Measurements from ENCODE around the gene GAPDHS. TPM values are rescaled to one million over a fixed set of nuclear protein-coding genes. Genes with fewer than 3 reads are reported as not detected.

GAPDHS gene
- total and polyA plus RNA-seq, 2 donors (not counting 1 experiment from before 2014, with no cell fraction given), result not detected

DNA sequence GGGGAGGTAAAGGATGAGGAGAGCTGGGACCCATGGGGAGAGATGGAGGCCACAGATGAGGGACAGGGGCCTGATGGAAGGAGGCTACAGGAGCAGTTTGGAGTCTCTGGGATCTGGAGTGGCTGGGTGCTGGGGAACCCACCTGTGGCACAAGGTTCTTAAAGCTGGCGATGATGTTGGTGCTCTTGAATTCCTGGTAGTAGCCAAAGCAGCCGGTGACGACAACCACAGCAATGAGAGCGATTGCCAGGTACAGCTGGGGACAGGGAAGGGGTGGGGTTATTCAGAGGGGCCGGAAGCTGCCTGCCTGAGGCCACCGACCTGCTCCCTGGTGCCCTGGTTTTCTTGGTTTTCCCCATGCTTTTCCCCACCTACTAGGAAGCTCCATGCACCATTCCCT lies 27.4 kb downstream of the GAPDHS start:
- Histone ChIP-seq H3K79me2 (ENCODE audit: control insufficient read depth, insufficient read depth, low read length) (no peaks in the 10 kb centered on the region), H3K27ac (ENCODE audit: low read length in 2 of 2) (no peak overlapping the region), H3K27me3 (replicated peaks in 1 of 4; ENCODE audit: control extremely low read depth in 1 of 4, control insufficient read depth in 3 of 4, insufficient read depth in 4 of 4, low read length in 3 of 4) (peaks cover 0 to 51% (median 10%) of the 10 kb centered on the region in 4 experiments), H3K36me3 (replicated peaks in 1 of 2; ENCODE audit: control extremely low read depth in 1 of 2, control insufficient read depth in 1 of 2, extremely low read depth in 1 of 2, insufficient read depth in 2 of 2, low read length in 1 of 2) (no peaks in the 10 kb centered on the region), H3K9ac (ENCODE audit: low read length) (no peak overlapping the region), H4K20me1 (ENCODE audit: control insufficient read depth, insufficient read depth, low read length, poor library complexity, severe bottlenecking) (no peaks in the 10 kb centered on the region), H3K4me3 (ENCODE audit: control extremely low read depth in 1 of 5, extremely low read depth in 1 of 5, insufficient read depth in 1 of 5, low read depth in 2 of 5, low read length in 4 of 5) (no peak overlapping the region), H2AFZ (ENCODE audit: insufficient read depth, low read depth, low read length, poor library complexity, severe bottlenecking) (no peak overlapping the region), H3K4me2 (replicated peaks; ENCODE audit: low read depth, low read length, poor library complexity, severe bottlenecking) (no peak overlapping the region), H3K4me1 (ENCODE audit: control insufficient read depth in 2 of 2, insufficient read depth in 2 of 2, low read length in 2 of 2) (peaks cover 23 to 24% of the 10 kb centered on the region in 2 donors), H3K9me3 (ENCODE audit: control extremely low read depth in 1 of 3, control insufficient read depth in 2 of 3, insufficient read depth in 1 of 3, low read length in 2 of 3) (peaks cover 0 to 14% (median 0%) of the 10 kb centered on the region in 3 donors)
- ATAC-seq (ENCODE audit: low read depth) (no peak), DNase-seq (no peak)
- TF ChIP-seq, protein P1, sequence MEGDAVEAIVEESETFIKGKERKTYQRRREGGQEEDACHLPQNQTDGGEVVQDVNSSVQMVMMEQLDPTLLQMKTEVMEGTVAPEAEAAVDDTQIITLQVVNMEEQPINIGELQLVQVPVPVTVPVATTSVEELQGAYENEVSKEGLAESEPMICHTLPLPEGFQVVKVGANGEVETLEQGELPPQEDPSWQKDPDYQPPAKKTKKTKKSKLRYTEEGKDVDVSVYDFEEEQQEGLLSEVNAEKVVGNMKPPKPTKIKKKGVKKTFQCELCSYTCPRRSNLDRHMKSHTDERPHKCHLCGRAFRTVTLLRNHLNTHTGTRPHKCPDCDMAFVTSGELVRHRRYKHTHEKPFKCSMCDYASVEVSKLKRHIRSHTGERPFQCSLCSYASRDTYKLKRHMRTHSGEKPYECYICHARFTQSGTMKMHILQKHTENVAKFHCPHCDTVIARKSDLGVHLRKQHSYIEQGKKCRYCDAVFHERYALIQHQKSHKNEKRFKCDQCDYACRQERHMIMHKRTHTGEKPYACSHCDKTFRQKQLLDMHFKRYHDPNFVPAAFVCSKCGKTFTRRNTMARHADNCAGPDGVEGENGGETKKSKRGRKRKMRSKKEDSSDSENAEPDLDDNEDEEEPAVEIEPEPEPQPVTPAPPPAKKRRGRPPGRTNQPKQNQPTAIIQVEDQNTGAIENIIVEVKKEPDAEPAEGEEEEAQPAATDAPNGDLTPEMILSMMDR (IDR thresholded peaks at IDR 0.05), result no peak
- TF ChIP-seq EZH2 (IDR thresholded peaks at IDR 0.05; ENCODE audit: borderline replicate concordance, insufficient read depth, low read depth, low read length, poor library complexity, severe bottlenecking), result no peak
- Mint-ChIP-seq H3K4me1 (peaks cover 27% of the 10 kb centered on the region), H3K4me3 (no peak overlapping the region), H3K27me3 (peaks cover 47% of the 10 kb centered on the region), H3K27ac (no peak overlapping the region), H3K9me3 (ENCODE audit: insufficient read depth) (no peaks in the 10 kb centered on the region)
- CTCF ChIA-PET, result no interaction called here
- POLR2A ChIA-PET, result no interaction called here
- WGBS (ENCODE audit: insufficient coverage), result 67% methylated on average over 4 of the region's 6 CpGs
- intact Hi-C loops (cut with micrococcal nuclease), result no loop called here

DNA sequence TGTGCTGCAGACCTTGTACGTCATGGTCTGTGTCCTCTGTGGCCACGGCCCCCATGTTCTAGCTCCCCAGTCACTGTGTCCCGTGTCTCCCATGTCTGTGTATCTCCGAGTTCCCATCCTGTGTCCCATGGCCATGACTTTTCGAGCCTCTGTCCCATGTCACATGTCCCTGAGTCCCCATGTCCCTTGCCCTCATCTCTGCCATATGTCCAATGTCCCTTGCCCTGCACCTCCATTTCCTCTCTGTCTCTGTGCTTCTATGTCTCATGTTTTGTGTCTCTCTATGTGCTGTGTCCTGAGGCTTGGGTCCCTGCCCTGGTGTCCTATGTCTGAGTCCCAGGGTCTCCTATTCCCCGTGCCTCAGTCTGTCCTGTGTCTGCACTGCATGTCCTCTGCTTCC lies 28.2 kb downstream of the GAPDHS start:
- Histone ChIP-seq H3K9me3 (ENCODE audit: control extremely low read depth in 1 of 3, control insufficient read depth in 2 of 3, insufficient read depth in 1 of 3, low read length in 2 of 3) (peaks cover 0 to 14% (median 0%) of the 10 kb centered on the region in 3 donors), H3K4me2 (replicated peaks; ENCODE audit: low read depth, low read length, poor library complexity, severe bottlenecking) (no peak overlapping the region), H3K4me1 (ENCODE audit: control insufficient read depth in 2 of 2, insufficient read depth in 2 of 2, low read length in 2 of 2) (peaks cover 23 to 24% of the 10 kb centered on the region in 2 donors), H3K27ac (ENCODE audit: low read length in 2 of 2) (no peak overlapping the region), H2AFZ (ENCODE audit: insufficient read depth, low read depth, low read length, poor library complexity, severe bottlenecking) (no peak overlapping the region), H3K4me3 (ENCODE audit: control extremely low read depth in 1 of 5, extremely low read depth in 1 of 5, insufficient read depth in 1 of 5, low read depth in 2 of 5, low read length in 4 of 5) (no peak overlapping the region), H3K79me2 (ENCODE audit: control insufficient read depth, insufficient read depth, low read length) (no peaks in the 10 kb centered on the region), H3K27me3 (replicated peaks in 1 of 4; ENCODE audit: control extremely low read depth in 1 of 4, control insufficient read depth in 3 of 4, insufficient read depth in 4 of 4, low read length in 3 of 4) (peaks cover 0 to 47% (median 10%) of the 10 kb centered on the region in 4 experiments), H4K20me1 (ENCODE audit: control insufficient read depth, insufficient read depth, low read length, poor library complexity, severe bottlenecking) (no peaks in the 10 kb centered on the region), H3K9ac (ENCODE audit: low read length) (no peak overlapping the region), H3K36me3 (replicated peaks in 1 of 2; ENCODE audit: control extremely low read depth in 1 of 2, control insufficient read depth in 1 of 2, extremely low read depth in 1 of 2, insufficient read depth in 2 of 2, low read length in 1 of 2) (no peaks in the 10 kb centered on the region)
- WGBS (ENCODE audit: insufficient coverage), result 83% methylated on average over 5 of the region's 6 CpGs
- no peak for ATAC-seq (ENCODE audit: low read depth)
- no peak for TF ChIP-seq EZH2 (IDR thresholded peaks at IDR 0.05; ENCODE audit: borderline replicate concordance, insufficient read depth, low read depth, low read length, poor library complexity, severe bottlenecking)
- TF ChIP-seq, protein P1 (IDR thresholded peaks at IDR 0.05), result no peak
- Mint-ChIP-seq H3K27me3 (peaks cover 47% of the 10 kb centered on the region), H3K4me3 (no peak overlapping the region), H3K4me1 (peaks cover 23% of the 10 kb centered on the region), H3K9me3 (ENCODE audit: insufficient read depth) (no peaks in the 10 kb centered on the region), H3K27ac (no peak overlapping the region)
- peak; percentile 8 for DNase-seq
- ChIA-PET CTCF (no interaction called here), POLR2A (no interaction called here)
- intact Hi-C loops (cut with micrococcal nuclease), result no loop called here

Data from B cell (primary cell).